PC-9 (cell line): ENCODE data around the gene PVALEF.

ENCODE experiments used
- EZH2 ChIP-seq: fragments of 200-600 bp; sonication (generic); IDR thresholded peaks from 2 replicates; pipeline ENCODE4 v1.8.0; 2017; ENCODE audit warnings: antibody characterized with exemption, low read depth
- TF ChIP-seq, protein P1 (sequence below): fragments of 200-600 bp; sonication (generic); conservative IDR thresholded peaks from 2 replicates; pipeline ENCODE4 v1.6.1; 2017; ENCODE audit warnings: mixed run types, antibody characterized with exemption, mild to moderate bottlenecking, moderate library complexity

DNA sequence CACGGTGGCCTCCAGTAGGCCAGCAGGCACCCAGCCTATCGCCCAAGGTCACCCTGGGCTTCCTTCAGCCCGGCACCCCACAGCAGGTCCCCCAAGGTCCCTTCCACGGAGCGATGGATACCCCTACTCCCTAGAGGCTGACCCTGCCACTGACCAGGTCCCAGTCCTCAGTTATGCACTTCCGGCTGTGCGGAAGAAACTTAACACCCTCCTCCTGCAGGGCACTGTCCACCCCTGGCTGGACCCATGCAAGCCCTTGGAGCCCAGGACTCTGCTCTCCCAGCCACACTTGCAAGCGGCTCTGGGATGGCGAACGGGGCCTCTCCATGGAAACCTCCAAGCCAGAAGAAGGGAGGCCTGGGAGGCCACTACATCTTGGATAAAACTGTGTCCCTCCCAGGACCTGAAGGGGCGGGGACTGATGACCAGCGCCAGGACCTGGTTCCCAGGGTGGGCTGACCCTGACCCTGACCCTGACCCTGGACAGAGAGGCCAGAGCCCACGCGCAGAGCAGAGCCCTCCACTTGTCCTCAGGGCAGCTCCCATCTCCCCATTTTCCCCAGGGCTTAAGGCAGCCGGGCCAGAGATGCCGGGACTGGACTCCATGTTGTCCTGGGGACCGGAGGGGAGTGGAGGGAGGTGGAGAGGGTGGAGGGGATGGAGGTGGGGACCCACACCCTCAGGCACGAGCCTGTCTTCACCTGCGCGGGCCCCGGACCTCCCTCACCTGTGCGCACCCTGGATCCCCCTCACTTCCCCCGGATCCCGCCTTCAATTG, 56.7 kb downstream of the PVALEF start:
- TF ChIP-seq, protein P1, sequence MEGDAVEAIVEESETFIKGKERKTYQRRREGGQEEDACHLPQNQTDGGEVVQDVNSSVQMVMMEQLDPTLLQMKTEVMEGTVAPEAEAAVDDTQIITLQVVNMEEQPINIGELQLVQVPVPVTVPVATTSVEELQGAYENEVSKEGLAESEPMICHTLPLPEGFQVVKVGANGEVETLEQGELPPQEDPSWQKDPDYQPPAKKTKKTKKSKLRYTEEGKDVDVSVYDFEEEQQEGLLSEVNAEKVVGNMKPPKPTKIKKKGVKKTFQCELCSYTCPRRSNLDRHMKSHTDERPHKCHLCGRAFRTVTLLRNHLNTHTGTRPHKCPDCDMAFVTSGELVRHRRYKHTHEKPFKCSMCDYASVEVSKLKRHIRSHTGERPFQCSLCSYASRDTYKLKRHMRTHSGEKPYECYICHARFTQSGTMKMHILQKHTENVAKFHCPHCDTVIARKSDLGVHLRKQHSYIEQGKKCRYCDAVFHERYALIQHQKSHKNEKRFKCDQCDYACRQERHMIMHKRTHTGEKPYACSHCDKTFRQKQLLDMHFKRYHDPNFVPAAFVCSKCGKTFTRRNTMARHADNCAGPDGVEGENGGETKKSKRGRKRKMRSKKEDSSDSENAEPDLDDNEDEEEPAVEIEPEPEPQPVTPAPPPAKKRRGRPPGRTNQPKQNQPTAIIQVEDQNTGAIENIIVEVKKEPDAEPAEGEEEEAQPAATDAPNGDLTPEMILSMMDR, result no peak
- TF ChIP-seq EZH2, result no peak
